GM20000 (cell line): ENCODE measurements around the gene TMPO.
"Not testable (repeated sequence)": the region's sequence is repeated elsewhere in the genome, so short reads cannot be mapped to it uniquely, and the experiment has no call there.

ENCODE experiments used
- DNase-seq: peaks from one replicate; pipeline ENCODE4 v3.0.0; 2012; ENCODE audit warnings: low spot score
- CTCF ChIP-seq: IDR thresholded peaks from 2 replicates; pipeline ENCODE4 v1.5.1; 2012; ENCODE audit warnings: mild to moderate bottlenecking, control low read depth; ENCODE audit errors: extremely low read depth, missing control alignments

TMPO gene

DNA sequence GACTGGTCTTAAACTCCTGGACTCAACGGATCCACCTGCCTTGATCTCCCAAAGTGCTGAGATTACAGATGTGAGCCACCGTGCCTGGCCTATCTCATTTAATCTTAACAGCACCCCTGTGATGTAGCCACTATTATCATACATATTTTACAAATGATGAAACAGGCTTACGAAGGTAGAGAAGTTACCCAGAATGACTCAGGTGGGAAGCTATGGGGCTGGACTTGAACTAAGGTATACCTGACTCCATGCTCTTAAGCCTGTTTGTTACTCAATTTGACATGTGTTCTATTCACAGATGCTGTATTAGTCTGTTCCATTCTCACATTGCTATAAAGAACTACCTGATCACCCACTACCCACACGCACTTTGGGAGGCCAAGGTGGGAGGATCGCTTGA, 36.8 kb upstream of the TMPO start:
- TF ChIP-seq CTCF = no peak
- no peak for DNase-seq

DNA sequence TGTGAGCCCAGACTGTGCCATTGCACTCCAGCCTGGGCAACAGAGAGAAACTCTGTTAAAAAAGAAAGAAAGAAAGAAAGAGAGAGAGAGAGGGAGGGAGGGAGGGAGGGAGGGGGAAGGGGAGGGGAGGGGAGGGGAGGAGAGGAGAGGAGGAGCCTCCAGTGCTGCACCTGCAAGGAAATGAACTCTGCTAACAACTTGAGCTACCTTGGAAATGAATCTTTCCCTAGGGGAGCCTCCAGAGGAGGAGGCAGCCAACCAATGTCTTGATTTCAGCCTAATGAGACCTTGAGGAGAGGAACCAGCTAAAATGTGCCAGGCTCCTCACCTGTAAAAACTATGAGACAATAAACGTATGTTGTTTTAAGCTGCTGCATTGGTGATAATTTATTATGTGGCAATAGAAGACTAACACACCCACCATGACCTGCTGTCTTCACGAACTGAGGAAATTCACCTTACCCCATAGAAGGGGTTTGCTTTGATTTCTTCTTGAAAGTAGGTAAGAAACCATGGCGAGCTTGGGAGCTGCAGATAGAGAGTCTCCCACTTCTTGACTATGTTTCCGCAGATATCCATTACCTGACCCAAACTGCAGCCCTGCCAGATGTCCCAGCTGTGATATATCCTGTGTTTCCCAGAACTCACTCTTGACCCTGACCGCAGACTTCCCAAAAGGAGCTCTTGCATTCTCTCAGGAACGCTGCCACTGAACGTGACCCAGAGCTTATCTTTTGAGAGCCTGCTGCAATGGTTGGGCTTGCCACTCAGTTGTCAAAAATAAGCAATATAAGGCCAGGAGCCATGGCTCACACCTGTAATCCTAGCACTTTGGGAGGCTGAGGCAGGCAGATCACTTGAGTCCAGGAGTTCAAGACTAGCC, 31.5 kb upstream of the TMPO start:
- no peak for TF ChIP-seq CTCF
- no peak for DNase-seq

GRCh38 chr12:98485792-98486340, 29.5 kb upstream of the TMPO start:
- TF ChIP-seq CTCF = no peak
- no peak for DNase-seq

GRCh38 chr12:98488416-98488815, 27.0 kb upstream of the TMPO start:
- DNase-seq = not testable (repeated sequence)

DNA sequence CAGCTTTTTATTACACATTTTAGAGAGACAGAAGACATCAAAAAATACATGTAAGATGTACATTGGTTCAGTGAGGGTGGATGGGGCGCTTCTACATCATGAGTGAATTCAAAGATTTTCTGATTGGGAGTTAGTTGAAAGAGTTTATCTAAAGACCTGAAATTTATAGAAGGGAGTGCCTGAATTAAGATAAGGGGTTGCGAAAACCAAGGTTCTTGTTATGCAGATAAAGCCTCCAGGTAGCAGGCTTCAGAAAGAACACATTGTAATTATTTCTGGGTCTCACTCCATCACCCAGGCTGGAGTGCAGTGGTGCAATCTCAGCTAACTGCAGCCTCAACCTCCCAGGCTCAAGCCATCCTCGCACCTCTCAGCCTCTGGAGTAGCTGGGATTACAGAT, 26.2 kb upstream of the TMPO start:
- no peak for DNase-seq
- no peak for TF ChIP-seq CTCF

GRCh38 chr12:98490501-98491453, 24.6 kb upstream of the TMPO start:
- peak; percentile 73 for TF ChIP-seq CTCF
- peak; percentile 73 for DNase-seq

DNA sequence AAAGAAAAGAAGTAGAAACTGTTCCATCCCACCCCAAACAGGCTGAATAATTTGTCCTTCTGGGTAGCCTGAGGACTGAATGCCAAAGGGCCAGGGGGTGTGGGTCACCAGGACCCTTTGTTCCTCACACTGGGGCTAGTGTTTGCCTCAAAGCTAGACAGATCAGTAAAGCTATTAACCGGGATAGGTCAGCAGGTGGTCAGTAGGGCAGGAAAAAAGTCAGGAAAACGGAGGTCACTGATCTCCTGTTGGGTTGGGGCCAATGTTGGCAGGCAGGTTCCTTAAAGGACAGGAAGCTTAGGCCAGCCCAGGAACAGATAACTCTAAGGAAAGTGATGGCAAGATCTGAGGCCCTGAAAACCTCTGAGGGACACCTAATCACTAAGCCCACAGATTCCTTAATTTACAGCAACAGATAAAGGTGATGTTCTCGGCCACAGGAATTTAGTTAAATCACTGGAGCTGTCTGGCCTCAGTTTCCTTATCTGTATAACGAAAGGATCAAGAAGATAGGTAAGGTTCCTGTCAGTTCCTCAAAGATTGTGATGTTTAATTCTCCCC, 22.7 kb upstream of the TMPO start:
- no peak for DNase-seq
- TF ChIP-seq CTCF = no peak

DNA sequence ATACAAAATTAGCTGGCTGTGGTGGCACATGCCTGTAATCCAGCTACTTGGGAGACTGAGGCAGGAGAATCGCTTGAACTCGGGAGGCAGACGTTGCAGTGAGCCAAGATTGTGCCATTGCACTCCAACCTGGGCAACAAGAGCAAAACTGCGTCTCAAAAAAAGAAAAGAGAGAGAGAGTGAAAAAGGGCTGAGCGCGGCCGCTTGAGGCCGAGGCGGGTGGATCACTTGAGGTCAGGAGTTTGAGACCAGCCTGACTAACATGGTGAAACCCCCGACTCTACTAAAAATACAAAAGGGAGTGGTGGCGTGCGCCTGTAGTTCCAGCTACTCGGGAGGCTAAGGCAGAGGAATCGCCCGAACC, 14.1 kb upstream of the TMPO start:
- not testable (repeated sequence) for DNase-seq
